Mesenchymal stem cell (in vitro differentiated cells and primary cell): Measurements from ENCODE around the gene GRIK4.

Experiments used
- DNase-seq: peaks from one replicate; pipeline ENCODE4 v3.0.0-alpha.2; 2013
- H2AFZ ChIP-seq: one replicate; pipeline ENCODE4 v1.6.1; 2013; ENCODE audit warnings: low read depth, mild to moderate bottlenecking, control low read depth, inconsistent platforms, low read length, moderate library complexity
- H2AK5ac ChIP-seq: 2 replicates; pipeline ENCODE4 v1.6.1; 2013; ENCODE audit warnings: low read length, moderate library complexity, mild to moderate bottlenecking, inconsistent platforms; ENCODE audit not compliant: severe bottlenecking
- H2BK120ac ChIP-seq: one replicate; pipeline ENCODE4 v1.6.1; 2013; ENCODE audit warnings: low read depth, mild to moderate bottlenecking, inconsistent platforms, low read length, moderate library complexity
- H2BK12ac ChIP-seq, 2 experiments: one replicate each; pipeline ENCODE4 v1.6.1; 2013; ENCODE audit warnings: inconsistent platforms in 2 of 2, low read length in 2 of 2, mild to moderate bottlenecking in 2 of 2, moderate library complexity in 2 of 2, control low read depth in 1 of 2
- H2BK15ac ChIP-seq: one replicate; pipeline ENCODE4 v1.6.1; 2013; ENCODE audit warnings: mild to moderate bottlenecking, low read depth, inconsistent platforms; ENCODE audit not compliant: poor library complexity, severe bottlenecking
- H2BK5ac ChIP-seq: 2 replicates; pipeline ENCODE4 v1.6.1; 2013; ENCODE audit warnings: low read depth, mild to moderate bottlenecking, low read length, control low read depth, inconsistent platforms; ENCODE audit not compliant: poor library complexity, severe bottlenecking
- H3K14ac ChIP-seq, 2 experiments: one replicate each; pipeline ENCODE4 v1.6.1; 2013; ENCODE audit warnings: inconsistent platforms in 2 of 2, low read length in 2 of 2, control low read depth in 1 of 2, mild to moderate bottlenecking in 1 of 2, moderate library complexity in 1 of 2
- H3K18ac ChIP-seq, 2 experiments: one replicate each; pipeline ENCODE4 v1.6.1; 2013; ENCODE audit warnings: inconsistent platforms in 2 of 2, low read length in 2 of 2, control low read depth in 1 of 2, low read depth in 1 of 2, mild to moderate bottlenecking in 1 of 2
- H3K23ac ChIP-seq, 2 experiments: one replicate each; pipeline ENCODE4 v1.6.1; 2013; ENCODE audit warnings: inconsistent platforms in 2 of 2, low read length in 2 of 2, mild to moderate bottlenecking in 2 of 2, moderate library complexity in 2 of 2, control low read depth in 1 of 2
- H3K27ac ChIP-seq: 2 replicates; pipeline ENCODE4 v1.5.1; 2013; ENCODE audit warnings: mild to moderate bottlenecking, moderate library complexity, low read length, control low read depth, inconsistent platforms; ENCODE audit not compliant: poor library complexity, severe bottlenecking
- H3K27me3 ChIP-seq, 2 experiments: 2 replicates each; pipeline versions ENCODE4 v1.6.1 to v1.7.0; 2013; ENCODE audit warnings: low read length in 2 of 2, mild to moderate bottlenecking in 2 of 2, moderate library complexity in 2 of 2, control low read depth in 1 of 2, inconsistent platforms in 1 of 2; ENCODE audit not compliant: control insufficient read depth in 1 of 2, insufficient read depth in 1 of 2
- H3K36me3 ChIP-seq, 2 experiments: 2 replicates each; pipeline versions ENCODE4 v1.6.1 to v1.7.0; 2013; ENCODE audit warnings: low read length in 2 of 2, control low read depth in 1 of 2, inconsistent platforms in 1 of 2, low read depth in 1 of 2, mild to moderate bottlenecking in 1 of 2; ENCODE audit not compliant: insufficient read depth in 2 of 2, control insufficient read depth in 1 of 2
- H3K4ac ChIP-seq, 2 experiments: one replicate each; pipeline ENCODE4 v1.6.1; 2013; ENCODE audit warnings: inconsistent platforms in 2 of 2, low read length in 2 of 2, mild to moderate bottlenecking in 2 of 2, moderate library complexity in 2 of 2, control low read depth in 1 of 2, low read depth in 1 of 2
- H3K4me1 ChIP-seq: 2 replicates; pipeline ENCODE4 v1.6.1; 2013; ENCODE audit warnings: low read depth, low read length, control low read depth; ENCODE audit not compliant: control insufficient read depth, insufficient read depth
- H3K4me2 ChIP-seq: 2 replicates; pipeline ENCODE4 v1.6.1; 2013; ENCODE audit warnings: low read length, mild to moderate bottlenecking, inconsistent platforms; ENCODE audit not compliant: poor library complexity, severe bottlenecking
- H3K4me3 ChIP-seq, 2 experiments: 2 replicates each; pipeline versions ENCODE4 v1.5.1 to v1.7.0; 2013; ENCODE audit warnings: low read length in 2 of 2, mild to moderate bottlenecking in 2 of 2, control low read depth in 1 of 2, low read depth in 1 of 2; ENCODE audit not compliant: insufficient read depth in 1 of 2
- H3K79me1 ChIP-seq: replicated peaks from 2 replicates; pipeline ENCODE4 v1.6.1; 2013; ENCODE audit warnings: mild to moderate bottlenecking, control low read depth, low read length, inconsistent platforms; ENCODE audit not compliant: poor library complexity, severe bottlenecking
- H3K9ac ChIP-seq: 2 replicates; pipeline ENCODE4 v1.7.0; 2013; ENCODE audit warnings: mild to moderate bottlenecking, low read length, moderate library complexity
- H3K9me3 ChIP-seq: 2 replicates; pipeline ENCODE4 v1.7.0; 2013; ENCODE audit warnings: mild to moderate bottlenecking, low read length; ENCODE audit not compliant: control insufficient read depth
- H4K8ac ChIP-seq: one replicate; pipeline ENCODE4 v1.6.1; 2013; ENCODE audit warnings: inconsistent platforms, mild to moderate bottlenecking, low read length, moderate library complexity
- H4K91ac ChIP-seq: one replicate; pipeline ENCODE4 v1.6.1; 2013; ENCODE audit warnings: mild to moderate bottlenecking, low read length, inconsistent platforms
- WGBS: methylation state at CpG from one replicate; pipeline ENCODE4 v1.1.7; 2013; ENCODE audit warnings: mixed read lengths; 5-methylcytosine and 5-hydroxymethylcytosine counted together

The GRIK4 gene

GRCh38 chr11:120575461-120575860 is 63.9 kb downstream of the GRIK4 start:
- H3K14ac ChIP-seq = no peak overlapping the region
- H4K8ac ChIP-seq = no peak overlapping the region
- WGBS = 83% methylated on average over 6 of the region's 9 CpGs
- H3K9me3 ChIP-seq = no peaks in the 10 kb centered on the region
- H3K4ac ChIP-seq = no peak overlapping the region
- H2BK5ac ChIP-seq = no peak overlapping the region
- H3K4me1 ChIP-seq = peaks cover 2% of the 10 kb centered on the region
- no peak overlapping the region for H3K4me3 ChIP-seq
- H2AK5ac ChIP-seq = no peak overlapping the region
- H2BK15ac ChIP-seq = no peak overlapping the region
- no peak overlapping the region for H3K27ac ChIP-seq
- H4K91ac ChIP-seq = no peak overlapping the region
- no peaks in the 10 kb centered on the region for H3K79me1 ChIP-seq
- H3K18ac ChIP-seq = no peak overlapping the region
- H3K36me3 ChIP-seq = no peaks in the 10 kb centered on the region
- peak overlapping the region; percentile 32 for H2AFZ ChIP-seq
- H3K4me2 ChIP-seq = no peak overlapping the region
- H2BK12ac ChIP-seq = no peak overlapping the region
- H2BK120ac ChIP-seq = no peak overlapping the region
- H3K27me3 ChIP-seq = peaks cover 62 to 81% of the 10 kb centered on the region in 2 experiments
- no peak overlapping the region for H3K23ac ChIP-seq
- no peak for DNase-seq
- H3K9ac ChIP-seq = no peak overlapping the region

- 87% methylated on average over 7 of the region's 7 CpGs for WGBS
- H3K4me1 ChIP-seq = peaks cover 2% of the 10 kb centered on the region
- DNase-seq = no peak
These were observed 65.1 kb downstream of the GRIK4 start for GRCh38 chr11:120576606-120577005.

GRCh38 chr11:120577041-120577440 is 65.5 kb downstream of the GRIK4 start:
- Histone ChIP-seq H2BK15ac (no peak overlapping the region), H3K79me1 (no peaks in the 10 kb centered on the region), H3K14ac (no peak overlapping the region), H3K18ac (no peak overlapping the region), H4K91ac (no peak overlapping the region), H3K23ac (no peak overlapping the region), H2BK12ac (no peak overlapping the region), H3K4me1 (peaks cover 2% of the 10 kb centered on the region), H3K9ac (no peak overlapping the region), H3K4me2 (no peak overlapping the region), H3K4ac (no peak overlapping the region), H3K27me3 (peaks cover 57 to 78% of the 10 kb centered on the region in 2 experiments), H3K9me3 (no peaks in the 10 kb centered on the region), H4K8ac (no peak overlapping the region), H2AK5ac (no peak overlapping the region), H2BK120ac (no peak overlapping the region), H2AFZ (no peak overlapping the region), H3K27ac (no peak overlapping the region), H2BK5ac (no peak overlapping the region), H3K36me3 (no peaks in the 10 kb centered on the region), H3K4me3 (no peak overlapping the region)
- 89% methylated on average over 2 of the region's 2 CpGs for WGBS
- DNase-seq = no peak

More at GRCh38 chr11:120576606-120577005, 65.1 kb downstream of the GRIK4 start:
- no peak overlapping the region for H3K4me3 ChIP-seq
- no peaks in the 10 kb centered on the region for H3K9me3 ChIP-seq
- H3K9ac ChIP-seq = no peak overlapping the region
- H3K4me2 ChIP-seq = no peak overlapping the region
- no peaks in the 10 kb centered on the region for H3K79me1 ChIP-seq
- no peak overlapping the region for H3K23ac ChIP-seq
- H2BK120ac ChIP-seq = no peak overlapping the region
- H3K27me3 ChIP-seq = peaks cover 58 to 82% of the 10 kb centered on the region in 2 experiments
- no peak overlapping the region for H3K27ac ChIP-seq
- H2BK12ac ChIP-seq = no peak overlapping the region
- H3K18ac ChIP-seq = no peak overlapping the region
- no peak overlapping the region for H3K4ac ChIP-seq
- no peaks in the 10 kb centered on the region for H3K36me3 ChIP-seq
- H2AFZ ChIP-seq = no peak overlapping the region
- H4K8ac ChIP-seq = no peak overlapping the region
- H2AK5ac ChIP-seq = no peak overlapping the region
- H2BK5ac ChIP-seq = no peak overlapping the region
- no peak overlapping the region for H2BK15ac ChIP-seq
- no peak overlapping the region for H3K14ac ChIP-seq
- no peak overlapping the region for H4K91ac ChIP-seq

- Histone ChIP-seq H2BK120ac (no peak overlapping the region), H3K18ac (no peak overlapping the region), H3K4me3 (no peak overlapping the region), H3K4me1 (peaks cover 2% of the 10 kb centered on the region), H4K8ac (no peak overlapping the region), H3K36me3 (no peaks in the 10 kb centered on the region), H3K9ac (no peak overlapping the region), H3K27ac (no peak overlapping the region), H2BK5ac (no peak overlapping the region), H3K79me1 (no peaks in the 10 kb centered on the region), H3K4ac (no peak overlapping the region), H3K4me2 (no peak overlapping the region), H4K91ac (no peak overlapping the region), H2AFZ (no peak overlapping the region), H2BK12ac (no peak overlapping the region), H2AK5ac (no peak overlapping the region), H3K23ac (no peak overlapping the region), H3K9me3 (no peaks in the 10 kb centered on the region), H3K27me3 (peaks cover 57 to 71% of the 10 kb centered on the region in 2 experiments), H3K14ac (no peak overlapping the region), H2BK15ac (no peak overlapping the region)
- DNase-seq = no peak
- WGBS = 81% methylated on average over 4 of the region's 7 CpGs
These were observed 66.2 kb downstream of the GRIK4 start for GRCh38 chr11:120577624-120578363.
